Dermis blood vessel endothelial cell (primary cell): ENCODE measurements around the gene CELF2. TPM values are rescaled to one million over a fixed set of nuclear protein-coding genes. Genes with fewer than 3 reads are reported as not detected.

Source experiments
- DNase-seq: peaks from one replicate; pipeline ENCODE4 v3.0.0; 2010
- total RNA-seq: library from RNA; depleted of rRNA; stranded (reverse); fragments of >200 nt; gene quantifications from 2 replicates; pipeline ENCODE4 v1.2.3, GENCODE V29; 2014

Gene CELF2
- total RNA-seq, 1 donor from 2014 or later = 10.2 TPM

- peak; percentile 35 for DNase-seq
Measured at GRCh38 chr10:11205030-11205772, 187.5 kb downstream of the CELF2 start.

- DNase-seq = no peak
Measured at GRCh38 chr10:11206676-11207559, 189.2 kb downstream of the CELF2 start.

DNA sequence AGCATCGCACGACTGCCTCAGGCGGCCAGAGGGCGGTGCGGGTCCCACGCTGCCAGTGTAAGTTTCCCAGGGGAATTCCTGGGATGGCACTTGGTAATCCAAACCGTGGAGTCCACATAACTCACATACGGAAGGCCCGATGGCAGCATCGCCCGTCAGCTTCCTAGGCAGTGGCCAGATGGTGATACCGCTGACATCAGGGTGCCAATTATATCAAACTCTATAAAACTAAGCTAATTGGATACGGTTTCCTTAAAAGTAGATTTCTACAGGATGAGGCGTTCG lies 189.8 kb downstream of the CELF2 start:
- no peak for DNase-seq

- DNase-seq = no peak
Measured at GRCh38 chr10:11208243-11208642, 190.6 kb downstream of the CELF2 start.

- peak; percentile 10 for DNase-seq
Measured at GRCh38 chr10:11208908-11209829, 191.5 kb downstream of the CELF2 start.

DNA sequence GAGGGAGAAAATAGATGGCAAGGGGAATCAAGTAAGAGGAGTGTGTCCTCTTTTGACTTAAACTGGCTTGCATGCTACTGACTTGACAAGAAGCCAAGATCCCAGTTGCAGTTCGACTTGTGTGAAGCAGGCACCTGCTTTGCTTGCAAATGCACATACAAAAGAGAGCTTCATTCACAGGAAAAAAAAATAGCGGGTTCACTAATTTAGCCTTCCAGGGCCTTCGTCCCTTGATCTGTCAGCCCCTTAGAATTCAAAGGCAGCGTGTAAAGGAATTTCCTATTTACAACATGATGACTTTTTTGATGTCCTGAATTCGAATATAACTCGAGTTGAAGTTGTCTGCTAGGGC lies 192.1 kb downstream of the CELF2 start:
- DNase-seq = peak; percentile 86

DNA sequence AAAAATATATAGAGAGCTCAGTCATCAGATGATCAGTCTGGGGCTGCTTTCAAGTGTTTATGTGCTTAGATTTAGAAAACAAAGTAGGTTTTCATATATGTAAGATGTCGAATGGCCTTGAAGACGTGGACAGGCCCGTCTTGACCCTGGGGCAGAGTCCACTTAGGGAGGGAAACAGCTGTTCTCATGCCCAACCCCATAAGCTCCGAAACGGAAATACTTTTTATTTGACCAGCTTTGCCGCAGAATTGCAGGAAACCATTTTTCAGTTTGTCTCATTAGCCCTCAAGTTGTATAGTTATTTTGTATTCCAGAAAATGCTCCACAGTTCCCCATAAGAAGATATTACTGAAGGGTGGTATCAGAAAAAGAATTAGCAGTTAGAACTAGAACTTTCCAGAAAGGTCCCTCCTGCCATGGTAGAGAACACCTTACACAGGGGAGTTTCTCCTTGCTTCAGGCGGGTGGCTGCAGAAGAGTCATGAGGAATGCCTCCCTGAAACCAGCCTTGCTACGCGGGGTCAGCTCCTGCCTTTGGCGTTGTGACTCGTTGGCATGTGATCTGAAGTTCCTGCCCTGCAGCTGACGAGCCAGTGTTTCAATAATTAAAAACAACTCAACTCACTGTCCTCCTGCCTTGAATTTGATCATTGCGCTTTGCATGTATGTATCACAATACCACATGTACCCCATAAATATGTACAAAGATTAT lies 192.7 kb downstream of the CELF2 start:
- DNase-seq = peak; percentile 92

- peak; percentile 12 for DNase-seq
Measured at GRCh38 chr10:11212288-11213085, 194.8 kb downstream of the CELF2 start.

DNA sequence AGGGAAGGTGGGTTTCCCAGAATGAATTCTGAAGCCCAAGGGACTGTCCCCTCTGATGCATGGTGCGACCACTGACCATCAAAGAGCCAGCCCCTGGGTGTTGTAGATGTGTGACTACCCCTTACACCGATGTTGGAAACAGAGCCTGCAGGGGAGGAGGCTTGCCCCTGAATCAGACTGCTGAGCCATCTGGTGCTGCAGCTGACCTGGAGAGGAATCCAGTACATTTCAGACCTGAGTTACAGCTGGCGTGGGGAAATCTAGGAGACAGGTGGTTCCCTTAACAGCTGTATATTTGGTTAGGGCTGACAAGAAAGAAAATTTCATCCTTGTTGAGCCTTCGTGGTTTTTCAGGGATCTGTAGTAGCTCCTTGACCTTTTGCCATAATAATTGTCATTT lies 195.5 kb downstream of the CELF2 start:
- DNase-seq = peak; percentile 31

GRCh38 chr10:11214407-11214806 lies 196.7 kb downstream of the CELF2 start:
- DNase-seq = no peak

- DNase-seq = no peak
Measured at GRCh38 chr10:11215471-11215870, 197.8 kb downstream of the CELF2 start.

- DNase-seq = no peak
Measured at GRCh38 chr10:11217521-11217920, 199.8 kb downstream of the CELF2 start.

DNA sequence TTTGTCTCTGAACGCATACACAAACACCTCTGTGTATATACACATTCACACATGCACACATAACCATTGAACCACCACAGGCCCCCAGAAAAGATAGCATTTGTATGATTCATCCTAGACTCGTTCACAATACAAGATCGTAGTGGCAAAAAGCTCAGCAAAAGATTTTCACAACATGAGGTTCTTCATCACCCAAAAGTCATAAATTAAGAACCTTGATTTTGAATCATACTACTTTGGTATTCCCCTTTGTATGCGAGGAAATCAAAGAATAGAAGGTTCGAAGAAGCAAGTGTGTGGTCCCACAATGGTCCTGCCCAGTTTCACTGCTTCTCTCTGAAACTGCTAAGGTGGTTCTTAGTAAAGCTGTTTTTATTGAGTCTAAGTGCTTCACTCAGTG lies 200.7 kb downstream of the CELF2 start:
- DNase-seq = no peak

GRCh38 chr10:11219431-11219830 lies 201.8 kb downstream of the CELF2 start:
- no peak for DNase-seq

- no peak for DNase-seq
Measured at GRCh38 chr10:11223081-11223480, 205.4 kb downstream of the CELF2 start.

DNA sequence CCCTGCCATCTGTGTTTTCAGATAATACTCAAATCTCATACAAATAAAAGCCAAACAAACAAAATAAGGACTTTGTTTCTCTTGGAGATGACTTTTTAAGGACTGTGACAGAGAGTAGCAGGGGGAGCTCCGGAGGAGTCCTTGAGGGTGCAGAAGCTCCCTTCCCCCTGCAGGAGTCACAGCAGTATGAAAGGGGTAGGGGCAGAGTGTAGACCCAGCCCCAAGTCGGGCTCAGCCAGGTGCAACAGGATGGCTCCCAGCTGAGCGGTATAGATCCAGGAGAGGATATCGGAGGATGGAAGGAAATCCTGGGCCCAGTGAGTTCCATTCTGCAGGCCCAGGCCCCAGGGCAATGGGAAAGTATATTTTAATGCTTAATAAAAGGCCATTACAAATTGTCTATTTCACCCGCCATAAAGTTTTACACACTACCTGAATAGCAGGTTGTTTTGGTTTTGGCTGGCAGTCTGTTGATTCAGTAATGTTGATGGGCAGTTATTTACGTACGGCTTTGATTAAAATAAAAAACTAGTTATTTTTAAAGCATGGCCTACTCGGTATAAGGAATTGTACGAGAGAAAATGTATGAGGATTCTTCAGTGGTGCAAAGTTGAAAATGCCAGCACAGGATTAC lies 206.0 kb downstream of the CELF2 start:
- no peak for DNase-seq

DNA sequence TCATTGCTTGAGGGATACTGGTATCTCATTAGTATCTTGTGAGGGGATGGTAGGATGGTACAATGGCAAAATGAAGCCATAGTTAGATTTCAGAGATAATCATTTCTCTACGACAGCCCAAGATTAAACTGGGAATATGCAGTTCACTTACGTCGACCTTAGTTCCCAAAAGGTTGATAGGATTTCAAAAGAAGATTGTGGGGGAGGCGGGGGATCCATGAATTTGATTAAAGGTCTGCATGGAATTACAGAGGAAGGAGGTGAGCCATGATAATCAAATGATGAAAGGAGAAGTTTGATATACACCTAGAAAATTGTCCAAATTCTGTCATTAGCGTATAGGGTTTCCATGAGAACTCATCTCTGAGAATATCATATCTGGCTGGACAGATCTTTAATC lies 206.6 kb downstream of the CELF2 start:
- DNase-seq = no peak

GRCh38 chr10:11224792-11225416 lies 207.2 kb downstream of the CELF2 start:
- no peak for DNase-seq

DNA sequence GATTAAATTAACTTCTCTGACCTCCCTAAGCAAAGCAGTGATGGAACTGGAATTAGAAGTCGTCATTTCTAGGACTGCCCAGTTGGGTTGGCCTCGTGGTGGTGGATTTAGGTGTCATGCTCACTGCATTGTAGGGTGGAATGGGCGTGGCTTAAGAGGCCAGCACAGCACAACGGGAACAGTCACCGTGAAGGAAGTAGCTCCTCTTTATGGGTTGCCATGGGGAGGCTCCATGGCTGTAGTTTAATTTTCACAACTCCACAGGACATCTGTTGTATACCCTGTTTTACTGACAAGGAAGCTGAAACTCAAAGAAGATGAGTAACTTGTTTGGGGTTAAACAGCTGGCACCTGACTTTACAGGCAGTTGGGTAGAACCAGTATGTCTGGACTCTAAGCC lies 208.3 kb downstream of the CELF2 start:
- DNase-seq = no peak

DNA sequence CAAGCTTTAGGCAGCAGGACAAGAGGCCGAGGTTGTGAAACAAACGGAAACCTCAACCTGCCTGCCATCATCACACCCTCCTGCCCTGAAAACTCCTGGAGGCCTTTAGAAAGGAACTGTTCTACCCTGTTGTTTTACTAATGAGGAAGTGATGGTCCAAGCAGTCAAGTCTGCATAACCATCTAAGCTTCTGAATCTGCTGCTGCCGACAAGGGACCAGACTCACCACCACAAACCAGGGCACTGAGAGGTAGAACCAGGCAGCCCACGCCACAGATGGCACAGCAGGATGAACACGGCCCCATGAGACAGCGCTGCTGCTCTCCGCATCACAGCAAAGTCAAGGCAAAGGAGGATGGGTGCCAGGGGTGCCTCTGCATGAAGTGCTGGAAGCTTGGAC lies 209.4 kb downstream of the CELF2 start:
- DNase-seq = no peak

DNA sequence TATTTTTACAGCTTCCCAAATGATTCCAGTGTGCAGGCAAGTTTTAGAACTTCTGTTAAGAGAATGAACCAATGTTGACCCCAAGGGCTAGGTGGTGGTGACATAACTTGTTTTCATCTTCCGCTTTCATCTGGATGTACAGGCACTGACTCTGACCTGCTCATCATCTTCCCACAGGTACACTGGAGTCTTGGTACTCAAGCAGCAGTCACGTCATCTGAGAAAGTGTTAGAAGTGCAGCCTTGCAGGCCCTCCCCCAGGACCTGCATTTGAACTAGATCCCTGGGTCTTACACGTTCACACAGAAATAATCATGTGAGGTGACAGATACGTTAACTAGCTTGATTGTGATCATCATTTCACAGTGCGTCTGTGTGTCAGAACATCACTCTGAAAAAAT lies 212.2 kb downstream of the CELF2 start:
- DNase-seq = no peak
